Esophagus muscularis mucosa (tissue), 4 donors: ENCODE data around the gene SHB.

Source experiments
- CTCF ChIP-seq, 3 experiments: fragments of 200-600 bp in 2 of 3; fragments of 450-650 bp in 1 of 3; sonication (generic) in 2 of 3; IDR thresholded peaks; one replicate each; pipeline ENCODE4 v1.5.1; 2017 to 2019; ENCODE audit warnings: antibody characterized with exemption in 3 of 3, mild to moderate bottlenecking in 2 of 3, moderate library complexity in 1 of 3
- EP300 ChIP-seq: sonication (generic); formaldehyde crosslinking; IDR thresholded peaks from one replicate; pipeline ENCODE4 v1.6.1; 2017; ENCODE audit warnings: antibody characterized with exemption
- POLR2A ChIP-seq: fragments of 450-650 bp; IDR thresholded peaks from one replicate; pipeline ENCODE4 v1.6.1; 2017; ENCODE audit warnings: antibody characterized with exemption, moderate library complexity, mild to moderate bottlenecking, low read depth
- POLR2AphosphoS5 ChIP-seq, 2 donors: sonication (generic); formaldehyde crosslinking; IDR thresholded peaks; one replicate each; pipeline ENCODE4 v1.6.1; 2017; ENCODE audit warnings: antibody characterized with exemption in 2 of 2

GRCh38 chr9:38032266-38033110, 36.5 kb downstream of the SHB start:
- no peak for TF ChIP-seq CTCF (IDR thresholded peaks at IDR 0.05)
- TF ChIP-seq POLR2A, result no peak
- TF ChIP-seq EP300, result no peak
- peak; percentile 42 to 73 for TF ChIP-seq POLR2AphosphoS5 (IDR thresholded peaks at IDR 0.05)
